Cortex of kidney (tissue), 1 donor: ENCODE results near the gene PIBF1.
A peak's percentile ranks its signal among the peaks of the same experiment; 100 is the strongest.
"Not testable (repeated sequence)": the region's sequence is repeated elsewhere in the genome, so short reads cannot be mapped to it uniquely, and the experiment has no call there.

ENCODE experiments used
- DNase-seq: peaks from one replicate; lab custom pipeline; 2025; lab: John Stamatoyannopoulos, UW

Gene PIBF1

DNA sequence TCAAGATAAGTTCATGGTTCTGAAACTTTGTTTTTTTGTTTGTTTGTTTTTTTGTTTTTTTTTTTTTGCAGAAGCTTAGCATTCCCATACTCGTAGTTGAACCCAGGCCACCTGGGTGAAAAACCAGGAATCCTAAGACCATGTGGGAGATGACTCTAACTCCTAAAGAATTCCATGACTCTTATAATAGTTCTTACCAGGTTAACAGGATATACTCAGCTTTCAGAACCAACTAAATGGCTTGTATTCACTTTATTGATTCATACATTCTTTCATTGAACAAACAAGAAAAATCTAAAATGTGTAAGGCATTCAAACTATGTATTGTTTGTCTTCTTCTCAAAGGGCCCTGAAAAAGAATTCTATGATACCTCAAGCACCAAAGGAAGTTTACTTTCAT, 236.4 kb downstream of the PIBF1 start:
- no peak for DNase-seq

- no peak for DNase-seq
These were observed 243.5 kb downstream of the PIBF1 start for GRCh38 chr13:73025217-73026012.

- no peak for DNase-seq
These were observed 253.0 kb downstream of the PIBF1 start for GRCh38 chr13:73034901-73035300.

DNA sequence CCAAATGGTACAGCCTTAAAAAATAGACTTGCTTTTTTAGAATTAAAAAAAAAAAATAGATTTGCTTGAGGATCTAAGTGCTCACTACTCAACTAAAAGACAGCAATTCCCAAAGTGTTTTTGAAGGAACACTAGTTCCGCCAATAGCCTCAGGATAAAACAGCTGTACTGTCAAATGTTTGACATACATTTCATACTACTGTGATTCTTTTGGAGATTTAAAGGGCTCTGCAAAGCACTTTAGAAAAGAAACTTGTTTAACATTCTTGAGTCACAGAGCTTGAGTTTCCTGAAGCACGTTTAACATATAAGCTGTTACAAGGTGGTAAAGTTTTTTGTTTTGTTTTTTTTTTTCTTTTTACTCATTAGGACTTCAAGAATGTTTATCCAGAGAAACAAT, 253.7 kb downstream of the PIBF1 start:
- DNase-seq = no peak

DNA sequence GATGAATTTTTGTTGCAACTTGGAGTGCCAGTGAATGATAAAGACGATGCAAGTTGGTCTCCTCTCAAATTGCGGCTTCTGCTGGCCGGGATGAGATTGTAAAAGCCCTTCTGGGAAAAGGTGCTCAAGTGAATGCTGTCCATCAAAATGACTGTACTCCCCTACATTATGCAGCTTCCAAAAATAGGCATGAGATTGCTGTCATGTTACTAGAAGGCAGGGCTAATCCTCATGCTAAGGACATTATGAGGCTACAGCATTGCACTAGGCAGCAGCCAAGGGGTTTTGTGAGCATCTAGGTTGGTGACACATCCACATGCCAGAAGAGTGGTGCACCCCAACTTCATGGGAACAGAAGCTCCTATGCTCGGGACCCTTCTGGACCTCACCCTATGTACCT, 254.6 kb downstream of the PIBF1 start:
- no peak for DNase-seq

DNA sequence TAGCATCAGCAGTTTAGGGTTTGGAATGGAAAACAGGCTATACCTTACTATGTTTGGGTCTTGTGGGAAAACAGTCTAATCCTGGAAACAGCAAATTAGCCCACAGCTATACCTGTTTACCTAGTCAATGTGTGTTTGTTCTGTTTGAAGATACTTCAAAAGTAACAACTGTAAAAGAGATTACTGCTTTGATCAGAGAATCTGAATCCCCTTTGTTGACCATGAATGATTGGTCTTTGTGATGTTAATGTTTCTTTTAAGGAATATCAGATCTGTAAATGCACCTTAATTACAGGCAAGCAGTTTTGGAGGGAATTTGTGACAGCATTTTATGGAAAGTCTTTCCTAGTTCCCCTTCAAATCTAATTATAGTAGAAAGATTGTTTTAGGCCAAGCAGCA, 256.1 kb downstream of the PIBF1 start:
- no peak for DNase-seq

DNA sequence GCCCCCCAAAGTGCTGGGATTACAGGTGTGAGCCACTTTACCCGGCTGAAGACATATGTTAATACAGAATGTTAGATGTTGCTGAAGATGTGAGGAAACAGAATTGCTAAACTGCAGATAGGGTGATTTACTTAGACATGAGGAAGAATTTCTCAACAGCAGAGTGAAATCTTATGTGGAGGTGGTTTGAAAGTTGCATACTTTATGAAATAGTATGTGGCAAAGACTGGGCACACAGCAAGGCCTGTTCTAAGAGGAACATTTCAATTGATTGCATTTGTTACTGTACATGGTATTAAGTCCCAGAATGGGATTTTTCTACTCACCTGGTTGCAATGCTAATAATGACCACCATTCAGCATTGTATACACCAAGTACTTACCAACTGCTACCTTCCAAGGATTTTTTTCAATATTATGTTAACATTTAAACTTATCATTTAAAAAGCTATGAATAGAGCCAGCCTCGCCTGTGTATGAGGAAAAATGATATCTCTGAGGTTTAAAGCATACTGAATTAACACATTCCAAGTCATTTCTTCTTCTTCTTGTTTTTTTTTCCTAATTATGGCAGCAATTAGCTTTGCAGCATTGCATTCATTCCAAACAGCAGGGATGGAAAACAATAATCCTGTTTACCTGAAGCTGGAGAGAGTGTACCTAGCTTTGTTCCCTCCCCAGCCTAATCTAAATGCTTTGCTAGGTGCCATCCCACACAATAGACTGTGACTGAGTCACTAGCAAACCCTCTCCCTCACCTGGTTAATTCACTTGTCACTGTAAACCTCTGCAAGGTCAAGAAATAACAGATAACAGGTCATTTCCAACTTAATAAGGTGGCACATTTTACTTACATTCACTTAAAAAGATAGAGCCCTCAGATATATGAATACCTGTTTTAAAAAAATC, 257.5 kb downstream of the PIBF1 start:
- DNase-seq = no peak

DNA sequence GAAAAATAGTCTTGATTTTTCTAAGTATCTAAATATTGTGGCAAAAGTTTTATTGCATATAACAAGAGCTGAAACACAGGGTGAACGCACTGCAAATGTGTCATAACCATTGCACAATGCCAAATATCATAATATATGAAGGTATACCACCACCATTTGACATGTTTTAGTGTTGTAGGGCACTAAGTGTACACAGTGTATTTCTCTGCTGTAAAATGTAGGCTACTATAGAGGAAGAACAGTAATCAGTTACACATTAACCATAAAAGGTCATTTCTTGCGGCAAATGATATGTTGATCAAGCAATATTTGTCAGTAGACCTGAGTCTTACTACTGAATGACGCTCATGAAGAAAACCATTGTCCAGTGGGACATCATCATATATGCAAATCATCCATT, 258.6 kb downstream of the PIBF1 start:
- no peak for DNase-seq

GRCh38 chr13:73040968-73041596, 259.1 kb downstream of the PIBF1 start:
- no peak for DNase-seq

GRCh38 chr13:73045031-73045430, 263.1 kb downstream of the PIBF1 start:
- no peak for DNase-seq

DNA sequence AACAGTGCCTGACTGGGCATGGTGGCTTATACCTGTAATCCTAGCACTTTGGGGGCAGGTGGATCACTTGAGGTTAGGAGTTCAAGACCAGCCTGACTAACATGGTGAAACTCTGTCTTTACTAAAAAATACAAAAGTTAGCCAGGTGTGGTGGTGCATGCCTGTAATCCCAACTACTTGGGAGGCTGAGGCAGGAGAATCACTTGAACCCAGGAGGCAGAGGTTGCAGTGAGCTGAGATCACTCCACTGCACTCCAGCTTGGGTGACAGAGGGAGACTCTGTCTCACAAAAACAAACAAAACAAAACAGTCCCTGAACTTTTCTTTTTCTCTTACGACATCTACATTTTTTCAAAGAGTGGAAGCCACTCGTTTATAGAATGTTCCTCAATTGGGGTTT, 266.7 kb downstream of the PIBF1 start:
- DNase-seq = not testable (repeated sequence)

DNA sequence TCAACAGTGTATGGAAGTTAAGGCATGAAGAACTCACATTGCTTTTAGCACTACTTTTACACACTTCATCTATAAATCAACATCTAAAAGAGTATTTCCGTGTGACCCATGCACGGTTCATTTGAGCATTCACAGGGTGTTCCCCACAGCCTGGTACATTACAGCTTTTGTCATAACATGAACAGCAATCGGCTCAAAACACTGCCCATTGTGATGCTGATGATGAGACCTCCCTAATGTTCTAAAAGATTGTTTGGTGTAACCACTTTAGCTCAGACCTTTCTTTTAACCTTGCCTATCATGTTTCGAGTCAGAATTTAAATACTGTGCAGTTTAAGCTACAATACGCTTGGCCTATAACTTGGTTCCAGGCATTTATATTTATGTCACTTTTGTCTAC, 272.8 kb downstream of the PIBF1 start:
- DNase-seq = no peak

GRCh38 chr13:73055813-73056564, 274.1 kb downstream of the PIBF1 start:
- DNase-seq = no peak

DNA sequence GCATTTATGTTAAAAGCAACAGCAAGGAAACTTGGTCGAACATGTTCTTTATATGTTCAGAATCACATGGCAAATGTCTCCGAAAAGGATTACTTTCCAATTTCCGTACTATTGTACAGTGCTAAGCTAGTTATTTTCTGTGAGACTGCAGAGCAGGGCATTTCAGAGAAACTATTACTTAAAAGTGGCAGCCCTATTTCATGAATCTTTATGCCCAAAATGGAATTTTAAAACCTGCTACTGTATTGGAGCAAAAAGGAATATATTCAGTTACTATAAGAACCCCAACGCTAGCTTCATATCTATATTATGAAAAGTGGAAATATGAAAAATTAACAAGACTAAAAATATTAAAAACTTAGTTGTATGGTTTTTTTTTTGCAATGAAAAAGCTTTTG, 274.6 kb downstream of the PIBF1 start:
- no peak for DNase-seq

- no peak for DNase-seq
These were observed 275.5 kb downstream of the PIBF1 start for GRCh38 chr13:73057284-73058063.

- no peak for DNase-seq
These were observed 276.1 kb downstream of the PIBF1 start for GRCh38 chr13:73058064-73058313.

- no peak for DNase-seq
These were observed 276.5 kb downstream of the PIBF1 start for GRCh38 chr13:73058432-73058735.

DNA sequence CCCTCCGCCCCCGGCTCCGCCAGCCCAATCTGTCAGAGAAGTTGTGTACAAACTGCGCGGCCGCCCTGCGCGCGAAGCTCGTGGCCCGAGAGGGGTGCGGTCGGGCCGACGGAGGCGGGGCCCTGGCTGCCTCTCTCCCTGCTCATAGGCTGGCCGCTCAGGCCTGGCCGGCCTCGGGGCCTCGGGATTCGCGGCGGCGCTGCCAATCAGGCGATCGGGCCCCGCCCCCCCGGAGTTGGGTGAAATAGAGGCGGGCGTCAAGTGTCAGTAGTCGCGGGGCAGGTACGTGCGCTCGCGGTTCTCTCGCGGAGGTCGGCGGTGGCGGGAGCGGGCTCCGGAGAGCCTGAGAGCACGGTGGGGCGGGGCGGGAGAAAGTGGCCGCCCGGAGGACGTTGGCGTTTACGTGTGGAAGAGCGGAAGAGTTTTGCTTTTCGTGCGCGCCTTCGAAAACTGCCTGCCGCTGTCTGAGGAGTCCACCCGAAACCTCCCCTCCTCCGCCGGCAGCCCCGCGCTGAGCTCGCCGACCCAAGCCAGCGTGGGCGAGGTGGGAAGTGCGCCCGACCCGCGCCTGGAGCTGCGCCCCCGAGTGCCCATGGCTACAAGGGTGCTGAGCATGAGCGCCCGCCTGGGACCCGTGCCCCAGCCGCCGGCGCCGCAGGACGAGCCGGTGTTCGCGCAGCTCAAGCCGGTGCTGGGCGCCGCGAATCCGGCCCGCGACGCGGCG, 277.0 kb downstream of the PIBF1 start, which contains the start of gene KLF5:
TSS of gene KLF5 (plus strand) at position 270 of the 724 bp plus-strand sequence. CDS start at position 593, 323 bp downstream.
- peak; percentile 48 for DNase-seq

DNA sequence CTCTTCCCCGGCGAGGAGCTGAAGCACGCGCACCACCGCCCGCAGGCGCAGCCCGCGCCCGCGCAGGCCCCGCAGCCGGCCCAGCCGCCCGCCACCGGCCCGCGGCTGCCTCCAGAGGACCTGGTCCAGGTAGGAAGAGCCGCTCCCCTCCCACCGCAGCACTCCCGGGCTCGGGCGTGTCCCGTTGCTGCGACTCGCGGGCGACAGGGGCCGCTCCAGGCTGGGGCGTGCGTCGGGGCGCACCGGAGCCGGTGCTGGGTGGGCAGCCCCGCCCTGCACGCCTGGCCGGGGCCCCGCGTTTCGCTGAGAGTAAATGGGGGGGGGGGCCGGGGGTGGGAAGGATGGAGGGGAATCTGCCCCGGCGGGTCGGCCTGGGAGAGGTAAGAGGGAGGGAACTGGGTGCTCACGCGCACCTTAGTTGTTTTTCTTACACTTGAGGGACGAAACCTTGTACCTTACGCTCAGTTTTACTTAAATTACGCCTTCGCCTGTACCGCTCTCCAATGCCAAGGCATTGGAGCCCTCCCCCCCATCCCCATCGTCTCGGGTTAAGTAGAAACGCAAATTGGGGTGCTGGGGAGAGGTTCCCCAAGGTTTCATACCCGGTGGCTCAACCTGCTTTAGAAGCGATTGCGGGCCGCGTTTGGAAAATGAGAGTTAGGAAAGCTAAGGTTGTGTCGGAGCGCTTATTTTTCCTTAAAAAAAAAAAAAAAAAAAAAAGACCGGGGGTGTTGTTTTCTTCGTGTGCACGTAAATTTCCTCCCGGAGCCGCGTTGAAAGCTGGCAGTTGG, 277.7 kb downstream of the PIBF1 start:
- no peak for DNase-seq
